HCT116 (cell line): ENCODE measurements around the gene FSIP1. TPM values are rescaled to one million over a fixed set of nuclear protein-coding genes. Genes with fewer than 3 reads are reported as not detected.

Experiments
- ATAC-seq: fragments of 200-7000 bp; cut with Tn5 transposase; 2 replicates; pipeline ENCODE4 v1.9.1; 2020; ENCODE audit warnings: mild to moderate bottlenecking, moderate library complexity
- BruUV-seq: library from RNA; stranded (reverse); fragments of 400-500 nt; replicated peaks from 2 replicates; lab custom pipeline; 2021; lab: Mats Ljungman, UMichigan
- CTCF ChIA-PET: fragments of 300-600 bp; sonication (Branson Sonifier 250); formaldehyde crosslinking; loops from one replicate; lab custom pipeline; 2021; ENCODE audit warnings: antibody characterized with exemption; lab: Charles Lee
- POLR2A ChIA-PET: fragments of 300-600, 350-600 bp; sonication (Branson Sonifier 250); formaldehyde crosslinking; loops from one replicate; lab custom pipeline; 2021; ENCODE audit warnings: antibody characterized with exemption; lab: Charles Lee
- RAD21 ChIA-PET, 2 experiments: fragments of 300-600 bp; sonication (Branson Sonifier 250); formaldehyde crosslinking; loops; one replicate each; lab custom pipeline; 2023; ENCODE audit warnings: low total read pairs in 2 of 2; ENCODE audit not compliant: uncharacterized antibody in 2 of 2, unreplicated experiment in 2 of 2, low non-redundant PET in 1 of 2; lab: Charles Lee
- DNase-seq: peaks from one replicate; pipeline ENCODE4 v3.0.0-alpha.2; 2010; ENCODE audit warnings: low read depth, low spot score
- H2AFZ ChIP-seq: fragments of 200-600 bp; shearing (Covaris generic), sonication (generic); 2 replicates; pipeline ENCODE4 v1.6.1; 2017; ENCODE audit warnings: low read depth, mixed run types, mixed read lengths, antibody characterized with exemption, low read length; ENCODE audit not compliant: poor library complexity, severe bottlenecking
- H3K27ac ChIP-seq: 2 replicates; pipeline ENCODE4 v1.5.1; 2012; ENCODE audit warnings: low read depth, low read length
- H3K27me3 ChIP-seq: fragments of 200-600 bp; sonication (generic); 2 replicates; pipeline ENCODE4 v1.6.1; 2016; ENCODE audit warnings: mixed run types, low read length, mixed read lengths; ENCODE audit not compliant: insufficient read depth
- H3K36me3 ChIP-seq, 2 experiments: fragments of 200-500 bp in 1 of 2; fragments of 200-600 bp in 1 of 2; sonication (Bioruptor generic) in 1 of 2; sonication (generic) in 1 of 2; 2 replicates each; pipeline versions ENCODE4 v1.5.1 to v1.6.1; 2014 to 2016; ENCODE audit warnings: low read length in 2 of 2, inconsistent platforms in 1 of 2, mixed read lengths in 1 of 2, mixed run types in 1 of 2; ENCODE audit not compliant: insufficient read depth in 2 of 2, control insufficient read depth in 1 of 2
- H3K4me1 ChIP-seq, 2 experiments: fragments of 200-600 bp in 1 of 2; sonication (generic) in 1 of 2; 2 replicates each; pipeline versions ENCODE4 v1.5.1 to v1.6.1; 2012 to 2017; ENCODE audit warnings: low read length in 2 of 2, inconsistent platforms in 1 of 2, mild to moderate bottlenecking in 1 of 2, mixed read lengths in 1 of 2, mixed run types in 1 of 2, moderate library complexity in 1 of 2; ENCODE audit not compliant: insufficient read depth in 2 of 2, control insufficient read depth in 1 of 2
- H3K4me2 ChIP-seq: fragments of 200-600 bp; sonication (generic); 2 replicates; pipeline ENCODE4 v1.6.1; 2017; ENCODE audit warnings: mixed run types, low read length, mixed read lengths
- H3K4me3 ChIP-seq, 2 experiments: fragments of 200-600 bp in 1 of 2; sonication (generic) in 1 of 2; replicated peaks in 1 of 2; 2 replicates each; pipeline ENCODE4 v1.5.1; 2011 to 2016; ENCODE audit warnings: low read length in 2 of 2, control low read depth in 1 of 2, low read depth in 1 of 2, mild to moderate bottlenecking in 1 of 2, mixed read lengths in 1 of 2, mixed run types in 1 of 2
- H3K79me2 ChIP-seq: fragments of 200-600 bp; sonication (generic); 2 replicates; pipeline ENCODE4 v1.6.1; 2017; ENCODE audit warnings: mild to moderate bottlenecking, mixed run types, low read length, moderate library complexity, mixed read lengths; ENCODE audit not compliant: insufficient read depth
- H3K9ac ChIP-seq: fragments of 200-600 bp; sonication (generic); 2 replicates; pipeline ENCODE4 v1.6.1; 2016; ENCODE audit warnings: low read length, mixed read lengths
- H3K9me2 ChIP-seq: fragments of 200-600 bp; sonication (generic), shearing (Covaris generic); 2 replicates; pipeline ENCODE4 v1.6.1; 2017; ENCODE audit warnings: mixed run types, mild to moderate bottlenecking, moderate library complexity; ENCODE audit not compliant: insufficient read depth
- H3K9me3 ChIP-seq, 2 experiments: fragments of 200-500 bp in 1 of 2; fragments of 200-600 bp in 1 of 2; sonication (Bioruptor generic) in 1 of 2; sonication (generic) in 1 of 2; 2 replicates each; pipeline ENCODE4 v1.6.1; 2014 to 2017; ENCODE audit warnings: low read length in 2 of 2, mixed read lengths in 2 of 2, inconsistent platforms in 1 of 2, low read depth in 1 of 2, mild to moderate bottlenecking in 1 of 2, mixed run types in 1 of 2, moderate library complexity in 1 of 2; ENCODE audit not compliant: control insufficient read depth in 1 of 2, insufficient read depth in 1 of 2
- H4K20me1 ChIP-seq: fragments of 200-600 bp; sonication (generic), shearing (Covaris generic); 2 replicates; pipeline ENCODE4 v1.6.1; 2017; ENCODE audit warnings: mixed run types, mild to moderate bottlenecking, moderate library complexity; ENCODE audit not compliant: insufficient read depth
- CEBPB ChIP-seq: IDR thresholded peaks from 2 replicates; pipeline ENCODE4 v1.6.1; 2012; ENCODE audit warnings: low read depth
- EZH2 ChIP-seq: fragments of 200-600 bp; sonication (generic); IDR thresholded peaks from 2 replicates; pipeline ENCODE4 v1.6.1; 2017; ENCODE audit warnings: antibody characterized with exemption, mixed run types
- EZH2phosphoT487 ChIP-seq: fragments of 200-600 bp; IDR thresholded peaks from 2 replicates; pipeline ENCODE4 v1.6.1; 2018; ENCODE audit warnings: antibody characterized with exemption, borderline replicate concordance
- FOSL1 ChIP-seq: IDR thresholded peaks from 2 replicates; pipeline ENCODE4 v1.6.1; 2012; ENCODE audit warnings: low read depth
- POLR2A ChIP-seq: IDR thresholded peaks from 2 replicates; pipeline ENCODE4 v1.7.0; 2011; ENCODE audit warnings: borderline replicate concordance; ENCODE audit not compliant: insufficient read depth, insufficient read length; ENCODE audit errors: extremely low read depth
- POLR2AphosphoS5 ChIP-seq: IDR thresholded peaks from 2 replicates; pipeline ENCODE4 v1.6.1; 2011; ENCODE audit warnings: mild to moderate bottlenecking, low read depth, low read length, moderate library complexity
- RAD21 ChIP-seq: IDR thresholded peaks from 2 replicates; pipeline ENCODE4 v1.6.1; 2012; ENCODE audit warnings: low read depth, mild to moderate bottlenecking
- SIN3A ChIP-seq: IDR thresholded peaks from 2 replicates; pipeline ENCODE4 v1.6.1; 2012; ENCODE audit warnings: low read depth
- SRF ChIP-seq: IDR thresholded peaks from 2 replicates; pipeline ENCODE4 v1.6.1; 2012; ENCODE audit warnings: low read depth
- YY1 ChIP-seq: IDR thresholded peaks from 2 replicates; pipeline ENCODE4 v1.6.1; 2011; ENCODE audit warnings: low read length, low read depth, moderate library complexity, mild to moderate bottlenecking; ENCODE audit not compliant: insufficient replicate concordance; ENCODE audit errors: extremely low read depth
- ZFX ChIP-seq: fragments of 450-650 bp; IDR thresholded peaks from 2 replicates; pipeline ENCODE4 v1.6.1; 2017
- ZNF274 ChIP-seq: fragments of 200-500 bp; sonication (Bioruptor generic); IDR thresholded peaks from 2 replicates; pipeline ENCODE4 v1.6.1; 2014; ENCODE audit warnings: mild to moderate bottlenecking, low read depth, low read length, inconsistent platforms
- intact Hi-C: fragments of 100-400 bp; cut with micrococcal nuclease; formaldehyde crosslinking; loops from 2 replicates; pipeline ENCODE4 v1.10.0; 2022
- total RNA-seq: library from RNA; stranded (reverse); gene quantifications from one replicate; pipeline ENCODE4 v1.2.1, GENCODE V29; 2021; ENCODE audit not compliant: unreplicated experiment
- TF ChIP-seq, protein P1 (sequence below), 3 experiments: fragments of 200-600 bp in 1 of 3; sonication (generic) in 1 of 3; IDR thresholded peaks in 2 of 3; conservative IDR thresholded peaks in 1 of 3; 2 replicates each; pipeline ENCODE4 v1.5.1; 2012 to 2017; ENCODE audit warnings: low read depth in 2 of 3, low read length in 2 of 3, antibody characterized with exemption in 1 of 3, borderline replicate concordance in 1 of 3, control low read depth in 1 of 3, mild to moderate bottlenecking in 1 of 3, mixed read lengths in 1 of 3, mixed run types in 1 of 3, moderate library complexity in 1 of 3; ENCODE audit not compliant: insufficient read depth in 1 of 3

Gene FSIP1
- total RNA-seq, 1 experiment from 2014 or later: 0.42 TPM

- CTCF ChIA-PET: no interaction called here
- no peak for TF ChIP-seq ZFX
- TF ChIP-seq CEBPB: no peak
- TF ChIP-seq EZH2: no peak
- no peak for TF ChIP-seq ZNF274
- TF ChIP-seq SIN3A: no peak
- no peak for TF ChIP-seq RAD21
- no peak for TF ChIP-seq EZH2phosphoT487
- TF ChIP-seq FOSL1: no peak
- no peak for TF ChIP-seq SRF
- no peak for TF ChIP-seq YY1
- no peak for TF ChIP-seq POLR2AphosphoS5
- TF ChIP-seq, protein P1, sequence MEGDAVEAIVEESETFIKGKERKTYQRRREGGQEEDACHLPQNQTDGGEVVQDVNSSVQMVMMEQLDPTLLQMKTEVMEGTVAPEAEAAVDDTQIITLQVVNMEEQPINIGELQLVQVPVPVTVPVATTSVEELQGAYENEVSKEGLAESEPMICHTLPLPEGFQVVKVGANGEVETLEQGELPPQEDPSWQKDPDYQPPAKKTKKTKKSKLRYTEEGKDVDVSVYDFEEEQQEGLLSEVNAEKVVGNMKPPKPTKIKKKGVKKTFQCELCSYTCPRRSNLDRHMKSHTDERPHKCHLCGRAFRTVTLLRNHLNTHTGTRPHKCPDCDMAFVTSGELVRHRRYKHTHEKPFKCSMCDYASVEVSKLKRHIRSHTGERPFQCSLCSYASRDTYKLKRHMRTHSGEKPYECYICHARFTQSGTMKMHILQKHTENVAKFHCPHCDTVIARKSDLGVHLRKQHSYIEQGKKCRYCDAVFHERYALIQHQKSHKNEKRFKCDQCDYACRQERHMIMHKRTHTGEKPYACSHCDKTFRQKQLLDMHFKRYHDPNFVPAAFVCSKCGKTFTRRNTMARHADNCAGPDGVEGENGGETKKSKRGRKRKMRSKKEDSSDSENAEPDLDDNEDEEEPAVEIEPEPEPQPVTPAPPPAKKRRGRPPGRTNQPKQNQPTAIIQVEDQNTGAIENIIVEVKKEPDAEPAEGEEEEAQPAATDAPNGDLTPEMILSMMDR (IDR thresholded peaks at IDR 0.05 in 2 of 3, conservative IDR thresholded peaks at IDR 0.05 in 1 of 3; ENCODE audit: borderline replicate concordance in 1 of 3, insufficient read depth in 1 of 3, low read depth in 2 of 3, low read length in 2 of 3): no peak
- no peak for TF ChIP-seq POLR2A
- TF ChIP-seq, all 23 proteins: peak for 0
- intact Hi-C loops: no loop called here
- Histone ChIP-seq H3K4me1 (peaks cover 5 to 15% of the 10 kb centered on the region in 2 experiments; a peak in 3 of 4 replicates), H3K4me3 (no peak overlapping the region), H3K9ac (no peak overlapping the region), H3K4me2 (no peak overlapping the region), H3K27ac (no peak overlapping the region), H2AFZ (no peak overlapping the region), H3K9me2 (no peaks in the 10 kb centered on the region), H3K79me2 (no peaks in the 10 kb centered on the region), H3K27me3 (no peaks in the 10 kb centered on the region), H4K20me1 (no peaks in the 10 kb centered on the region), H3K36me3 (peaks cover 3 to 25% of the 10 kb centered on the region in 2 experiments; a peak in 2 of 4 replicates), H3K9me3 (no peaks in the 10 kb centered on the region)
- ATAC-seq (no peak), DNase-seq (no peak)
- ChIA-PET POLR2A (no interaction called here), RAD21 (no interaction called here)
- no TSS peak for BruUV-seq
Measured at GRCh38 chr15:39585389-39585841, 197.2 kb downstream of the FSIP1 start.
